D721Med (cell line): ENCODE results near the gene PPP3CA.

ENCODE experiments used
- DNase-seq: peaks from one replicate; pipeline ENCODE4 v3.0.0; 2011; ENCODE audit warnings: low spot score; ENCODE audit not compliant: insufficient read length
- FAIRE-seq: peaks from 2 replicates; lab custom pipeline; 2011; peaks lifted over from hg19 to GRCh38; lab: Jason Lieb, UNC
- TF ChIP-seq, protein P1 (sequence below): IDR thresholded peaks from 2 replicates; pipeline ENCODE4 v1.5.1; 2012; ENCODE audit warnings: mild to moderate bottlenecking, control low read depth; ENCODE audit not compliant: insufficient read depth; ENCODE audit errors: missing control alignments

PPP3CA gene

DNA sequence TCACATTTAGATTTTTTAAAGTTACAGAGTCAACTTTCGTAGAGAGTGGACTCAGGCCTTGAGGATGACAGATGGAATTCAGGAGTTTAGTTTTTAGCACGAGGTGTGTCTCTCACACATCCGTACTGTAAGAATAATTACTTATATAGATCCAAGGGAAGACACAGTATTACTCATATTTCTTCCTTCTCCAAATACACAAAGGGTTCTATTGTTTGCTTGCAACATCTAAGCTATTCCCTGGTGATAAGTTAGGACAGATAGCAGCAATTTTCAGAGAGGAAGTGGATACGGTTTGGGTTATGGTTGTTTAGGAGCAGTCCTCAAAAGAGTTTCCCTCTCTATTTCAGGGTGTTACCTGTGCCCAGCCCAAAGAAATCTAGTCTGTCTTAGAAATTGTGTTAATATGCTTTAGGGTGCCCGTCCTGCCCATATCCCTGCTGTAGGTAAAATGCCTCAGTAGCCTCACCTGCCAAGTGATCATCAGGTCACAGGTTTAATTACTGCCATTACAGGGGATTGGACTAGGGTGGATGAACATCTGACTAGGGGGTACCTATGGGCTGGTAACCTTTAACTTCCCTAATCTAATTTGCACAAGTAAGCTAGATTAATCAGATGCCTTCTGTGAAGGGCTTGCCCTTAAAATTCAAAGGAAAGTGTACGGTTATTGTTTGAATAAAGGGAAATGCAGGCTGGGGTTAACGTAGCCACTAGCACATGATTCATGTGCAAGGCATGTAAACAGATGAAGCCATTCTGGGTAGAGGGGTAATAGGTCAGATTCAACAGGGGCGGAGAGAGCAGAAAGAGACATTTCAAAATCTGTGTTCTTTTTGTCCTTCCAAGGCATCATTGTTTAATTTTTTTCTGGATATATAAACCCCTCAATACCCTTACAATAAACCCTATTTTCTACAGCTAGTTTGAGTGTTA is 8.7 kb upstream of the PPP3CA start:
- DNase-seq (no peak), FAIRE-seq (no peak)
- TF ChIP-seq, protein P1, sequence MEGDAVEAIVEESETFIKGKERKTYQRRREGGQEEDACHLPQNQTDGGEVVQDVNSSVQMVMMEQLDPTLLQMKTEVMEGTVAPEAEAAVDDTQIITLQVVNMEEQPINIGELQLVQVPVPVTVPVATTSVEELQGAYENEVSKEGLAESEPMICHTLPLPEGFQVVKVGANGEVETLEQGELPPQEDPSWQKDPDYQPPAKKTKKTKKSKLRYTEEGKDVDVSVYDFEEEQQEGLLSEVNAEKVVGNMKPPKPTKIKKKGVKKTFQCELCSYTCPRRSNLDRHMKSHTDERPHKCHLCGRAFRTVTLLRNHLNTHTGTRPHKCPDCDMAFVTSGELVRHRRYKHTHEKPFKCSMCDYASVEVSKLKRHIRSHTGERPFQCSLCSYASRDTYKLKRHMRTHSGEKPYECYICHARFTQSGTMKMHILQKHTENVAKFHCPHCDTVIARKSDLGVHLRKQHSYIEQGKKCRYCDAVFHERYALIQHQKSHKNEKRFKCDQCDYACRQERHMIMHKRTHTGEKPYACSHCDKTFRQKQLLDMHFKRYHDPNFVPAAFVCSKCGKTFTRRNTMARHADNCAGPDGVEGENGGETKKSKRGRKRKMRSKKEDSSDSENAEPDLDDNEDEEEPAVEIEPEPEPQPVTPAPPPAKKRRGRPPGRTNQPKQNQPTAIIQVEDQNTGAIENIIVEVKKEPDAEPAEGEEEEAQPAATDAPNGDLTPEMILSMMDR: no peak

DNA sequence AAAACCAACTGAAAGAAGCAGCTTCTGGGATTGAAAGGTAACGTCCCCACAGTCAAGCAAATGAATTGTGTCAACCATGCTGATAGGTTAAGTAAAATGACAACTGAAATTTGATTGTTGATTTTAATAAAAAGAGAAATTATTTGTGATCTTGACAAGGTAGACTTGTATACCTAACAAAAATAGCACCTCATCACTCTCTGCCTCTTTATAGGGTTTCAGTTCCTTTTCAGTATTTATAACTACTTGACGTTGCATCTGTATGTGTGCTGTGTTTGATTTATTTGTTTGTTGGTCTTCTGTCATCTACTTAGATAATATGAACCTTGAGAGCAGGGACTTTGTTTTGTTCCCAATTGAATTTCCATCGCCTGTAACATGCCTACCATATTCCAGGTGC is 7.9 kb upstream of the PPP3CA start:
- DNase-seq (no peak), FAIRE-seq (peak; percentile 16)
- TF ChIP-seq, protein P1: no peak

DNA sequence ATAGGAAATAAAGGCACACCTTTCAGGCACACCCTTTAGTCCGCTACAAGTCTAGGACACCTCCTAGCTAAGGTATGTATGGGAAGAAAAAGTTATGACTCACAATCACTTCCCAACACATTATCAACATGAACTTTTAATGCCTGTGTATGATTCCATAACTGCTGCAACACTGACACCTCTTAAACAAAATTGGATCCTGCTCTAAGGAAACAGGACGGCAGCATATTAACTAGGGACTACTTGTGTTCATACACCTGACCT is 2.4 kb upstream of the PPP3CA start:
- FAIRE-seq (no peak), DNase-seq (no peak)

DNA sequence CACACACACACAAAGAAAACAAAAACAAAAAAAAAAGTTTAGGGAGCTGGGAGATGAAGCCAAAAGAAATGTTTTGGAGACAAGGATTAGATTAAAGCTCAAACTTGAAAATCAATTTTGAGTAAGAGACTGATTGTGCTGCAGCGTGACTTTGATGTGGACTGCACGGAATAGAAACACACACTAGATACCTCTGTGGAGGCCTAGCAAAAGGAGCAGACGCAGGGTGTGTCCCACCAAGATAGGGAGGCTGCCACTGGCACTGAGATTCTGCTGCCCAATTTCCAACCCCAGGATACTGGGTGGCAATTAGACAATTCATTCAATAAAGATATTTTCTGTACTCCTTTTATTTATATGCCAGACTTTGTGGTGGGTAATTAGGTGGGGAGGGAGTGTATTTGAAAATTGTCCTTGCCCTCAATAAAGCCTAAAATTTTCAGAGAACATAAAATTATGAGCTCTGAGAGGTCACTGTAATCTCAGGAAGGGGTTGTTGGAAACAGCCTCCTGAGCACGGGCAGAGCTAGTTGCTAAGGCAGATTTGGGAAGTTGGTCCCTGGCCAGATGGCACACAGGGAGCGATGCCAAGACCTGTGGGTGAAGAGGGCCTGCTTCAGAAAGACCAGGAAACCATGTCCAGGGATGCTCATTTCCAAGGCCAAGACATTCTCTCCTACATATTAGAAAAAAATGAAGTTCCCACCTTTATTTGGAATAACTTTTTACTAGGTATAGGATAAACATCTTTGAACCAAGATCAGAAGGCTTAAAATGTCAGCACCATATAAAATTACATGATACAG is 1.9 kb upstream of the PPP3CA start:
- TF ChIP-seq, protein P1: no peak
- DNase-seq: no peak
- FAIRE-seq: no peak

More for the DNA sequence above, 2.4 kb upstream of the PPP3CA start:
- TF ChIP-seq, protein P1: no peak

DNA sequence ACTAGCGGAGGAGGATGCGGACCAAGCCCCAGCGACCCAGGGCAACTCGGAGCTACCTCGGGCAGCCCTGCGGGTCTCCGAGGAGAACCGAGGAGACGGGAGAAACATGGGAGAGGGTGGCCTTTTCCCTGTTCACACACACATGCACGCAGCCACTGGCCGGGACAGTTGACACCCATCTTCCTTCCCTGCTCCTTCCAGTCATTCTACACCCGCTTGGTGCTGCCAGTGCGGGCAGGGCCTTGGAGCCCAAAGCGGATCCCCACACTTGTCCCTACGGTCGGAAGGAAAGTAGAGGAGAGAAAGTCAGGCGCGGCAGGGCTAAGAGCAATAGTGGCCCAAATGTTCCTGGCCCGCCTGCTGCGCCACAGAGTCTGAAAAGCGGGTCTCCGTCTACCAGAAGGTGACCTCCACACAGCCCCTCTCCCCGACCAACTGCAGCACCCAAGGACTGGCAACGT is 1.1 kb upstream of the PPP3CA start:
- TF ChIP-seq, protein P1: no peak
- no peak for FAIRE-seq
- no peak for DNase-seq

DNA sequence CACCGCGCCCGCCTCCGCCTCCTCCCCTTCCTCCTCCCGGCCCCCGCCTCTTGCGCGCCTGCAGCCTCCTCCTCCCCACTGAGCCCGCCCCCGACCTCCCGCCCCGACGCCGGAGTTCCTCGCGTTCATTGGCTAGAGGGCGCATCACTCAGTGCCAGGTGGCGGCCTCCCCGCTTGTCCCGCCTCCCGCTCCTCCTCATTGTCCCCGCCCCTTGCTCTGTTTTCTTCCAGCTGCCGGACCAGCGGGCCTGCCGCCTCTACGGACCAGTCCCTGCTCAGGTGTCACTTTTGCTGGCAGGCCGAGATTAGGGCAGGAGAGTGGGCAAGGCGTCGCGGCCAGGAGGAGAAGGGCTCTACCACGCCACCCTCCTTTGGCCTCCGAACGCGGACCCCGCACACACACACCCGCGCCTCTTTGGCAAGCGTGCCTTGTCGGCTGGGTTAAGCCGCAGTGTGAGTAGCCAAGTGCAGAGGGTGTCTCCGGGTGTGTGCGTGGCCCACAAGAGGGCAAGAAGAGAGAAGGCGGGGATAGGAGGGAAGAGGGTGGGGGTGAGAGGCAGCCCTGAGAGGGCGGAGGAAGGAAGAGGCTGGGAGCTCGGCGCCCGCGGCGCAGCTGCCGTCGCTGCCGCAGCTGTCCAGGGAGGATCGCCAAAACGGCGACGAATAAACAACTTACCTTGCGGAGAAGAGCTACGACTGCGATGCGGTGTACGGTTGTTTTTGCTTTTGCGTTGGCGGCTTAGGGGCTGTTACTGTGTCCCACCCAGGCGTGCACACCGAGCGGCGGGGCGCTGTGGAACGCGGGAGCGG is 436 bp upstream of the PPP3CA start:
- TF ChIP-seq, protein P1: no peak
- DNase-seq (peak; percentile 82), FAIRE-seq (no peak)
